GM19397 (cell line): ENCODE measurements around the gene SNAP23.

Experiments used
- ATAC-seq: cut with Tn5 transposase; IDR thresholded peaks from one replicate; pipeline ENCODE4 v1.9.1; 2021; ENCODE audit warnings: mild to moderate bottlenecking, moderate library complexity; ENCODE audit not compliant: unreplicated experiment

Gene SNAP23

DNA sequence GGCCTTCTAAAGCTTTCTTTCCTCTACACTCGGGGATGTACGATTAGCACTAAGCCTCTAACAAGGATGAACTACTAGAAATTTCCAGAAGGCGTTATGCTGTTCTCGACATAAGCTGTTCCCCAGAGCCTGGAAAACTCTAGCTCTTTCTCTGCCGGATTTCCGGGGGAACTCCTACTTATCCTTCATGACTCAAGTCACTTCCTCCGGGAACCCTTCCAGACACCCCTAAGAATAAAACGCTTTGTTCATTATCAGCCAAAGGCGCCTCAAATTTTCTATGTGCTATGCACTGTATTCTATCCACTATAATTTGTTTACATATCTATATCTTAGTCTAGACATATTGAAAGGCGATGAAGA is 455 bp upstream of the SNAP23 start:
- ATAC-seq = no peak

- ATAC-seq = no peak
Measured at GRCh38 chr15:42498212-42499068, 3.0 kb downstream of the SNAP23 start.

DNA sequence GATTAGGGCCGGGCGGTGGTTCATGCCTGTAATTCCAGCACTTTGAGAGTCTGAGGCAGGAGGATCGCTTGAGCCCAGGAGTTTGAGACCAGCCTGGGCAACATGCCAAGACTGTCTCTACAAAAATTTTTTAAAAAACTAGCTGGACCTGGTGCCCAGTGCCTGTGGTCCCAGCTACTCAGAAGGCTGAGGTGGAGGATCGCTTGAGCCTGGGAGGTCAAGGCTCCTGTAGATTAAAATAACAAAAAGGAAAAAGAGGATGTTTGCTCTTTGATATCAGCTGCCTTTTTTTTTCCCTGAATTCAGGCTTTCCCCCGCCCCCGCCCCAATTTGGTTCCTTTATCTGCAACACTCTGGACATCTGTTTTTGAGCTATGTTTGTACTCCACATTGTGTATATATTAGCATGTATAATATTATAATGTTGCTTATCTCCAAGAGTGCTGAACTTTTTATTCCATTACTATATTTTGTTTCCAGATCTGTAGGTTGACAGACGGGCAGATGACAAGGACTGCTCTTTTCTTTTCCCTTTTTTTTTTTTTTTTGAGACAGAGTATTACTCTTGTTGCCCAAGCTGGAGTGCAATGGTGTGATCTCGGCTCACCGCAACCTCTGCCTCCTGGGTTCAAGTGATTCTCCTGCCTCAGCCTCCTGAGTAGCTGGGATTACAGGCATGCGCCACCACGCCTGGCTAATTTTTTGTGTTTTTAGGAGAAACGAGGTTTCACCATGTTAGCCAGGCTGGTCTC is 4.6 kb downstream of the SNAP23 start:
- ATAC-seq = no peak

- ATAC-seq = no peak
Measured at GRCh38 chr15:42502477-42502876, 7.0 kb downstream of the SNAP23 start.

- no peak for ATAC-seq
Measured at GRCh38 chr15:42503825-42504224, 8.4 kb downstream of the SNAP23 start.

DNA sequence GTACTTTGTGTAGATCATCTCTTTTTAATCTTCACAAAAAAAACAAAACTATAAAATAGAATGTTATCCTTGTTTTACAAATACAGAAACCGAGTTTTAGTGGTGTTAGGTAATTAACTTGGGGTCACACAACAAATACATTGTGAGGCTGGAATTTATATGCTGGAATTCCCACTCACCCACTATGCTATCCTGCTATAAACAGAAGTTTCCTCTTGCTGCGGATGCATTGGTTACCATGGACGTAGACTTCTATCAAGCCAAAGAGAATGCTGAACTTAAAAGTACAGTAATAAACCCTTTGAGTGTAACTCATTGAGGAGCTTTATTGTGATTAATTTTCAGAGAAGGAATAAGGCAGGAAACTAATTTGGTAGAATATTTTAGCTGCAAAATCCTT is 9.2 kb downstream of the SNAP23 start:
- no peak for ATAC-seq

DNA sequence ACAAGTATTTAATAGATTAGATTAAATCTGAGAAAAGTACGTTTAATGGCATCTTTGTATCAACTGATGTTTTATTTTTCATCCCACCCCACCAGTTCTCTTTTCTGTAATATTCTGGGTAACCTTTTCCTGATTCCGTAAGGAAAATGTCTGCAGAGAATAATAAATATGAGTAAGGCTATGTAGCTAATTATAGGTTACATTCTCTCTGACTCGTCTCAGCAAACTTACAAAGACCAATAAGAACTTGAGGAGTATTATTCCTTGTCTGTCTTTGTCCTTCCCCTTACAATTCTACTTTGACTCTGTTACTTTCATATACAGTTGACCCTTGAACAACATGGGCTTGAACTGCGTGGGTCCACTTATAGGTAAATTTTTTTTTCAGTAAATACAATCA is 12.1 kb downstream of the SNAP23 start:
- no peak for ATAC-seq

DNA sequence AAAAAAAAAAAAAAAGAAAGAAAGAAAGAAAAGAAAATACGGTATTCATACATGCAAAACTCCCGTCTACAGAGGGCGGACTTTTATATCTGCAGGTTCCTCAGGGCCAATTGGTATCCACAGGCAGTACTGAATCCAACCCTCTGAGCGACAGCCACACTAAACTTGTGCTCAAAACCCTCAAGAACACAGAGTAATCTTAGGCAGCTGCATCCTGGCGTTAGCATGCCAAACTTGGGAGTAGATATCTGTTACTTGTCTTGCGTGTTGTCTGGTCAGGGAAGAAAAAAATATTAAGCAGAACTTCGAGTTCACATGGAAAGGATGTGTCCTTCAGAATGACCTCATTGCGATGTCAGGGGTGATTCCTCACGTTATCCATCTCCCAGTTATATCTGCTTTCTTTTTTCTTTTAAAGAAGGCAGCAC is 12.8 kb downstream of the SNAP23 start:
- ATAC-seq = no peak

- ATAC-seq = no peak
Measured at GRCh38 chr15:42510258-42511006, 15.0 kb downstream of the SNAP23 start.

- ATAC-seq = no peak
Measured at GRCh38 chr15:42511007-42511391, 15.6 kb downstream of the SNAP23 start.

DNA sequence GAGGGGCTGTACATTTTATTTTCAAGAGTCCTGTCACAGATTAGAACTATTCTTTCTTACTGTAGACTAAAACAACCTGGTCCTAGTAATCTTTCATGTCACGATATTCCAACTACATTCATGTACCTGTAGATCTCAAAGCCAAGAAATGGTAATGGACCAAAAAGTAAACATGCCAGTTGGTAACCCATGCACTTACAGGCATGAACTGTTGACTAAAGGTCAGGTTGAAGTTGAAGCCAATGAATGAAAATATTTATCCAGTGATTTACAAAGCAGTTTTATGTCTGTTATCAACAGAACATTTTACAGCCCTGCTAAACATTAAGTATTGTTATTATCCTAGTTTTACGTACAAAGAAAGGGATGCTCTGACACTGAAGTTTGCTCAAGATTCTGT is 27.9 kb downstream of the SNAP23 start:
- ATAC-seq = no peak

- no peak for ATAC-seq
Measured at GRCh38 chr15:42528970-42529369, 33.5 kb downstream of the SNAP23 start.

GRCh38 chr15:42533246-42533645 is 37.8 kb downstream of the SNAP23 start:
- no peak for ATAC-seq

DNA sequence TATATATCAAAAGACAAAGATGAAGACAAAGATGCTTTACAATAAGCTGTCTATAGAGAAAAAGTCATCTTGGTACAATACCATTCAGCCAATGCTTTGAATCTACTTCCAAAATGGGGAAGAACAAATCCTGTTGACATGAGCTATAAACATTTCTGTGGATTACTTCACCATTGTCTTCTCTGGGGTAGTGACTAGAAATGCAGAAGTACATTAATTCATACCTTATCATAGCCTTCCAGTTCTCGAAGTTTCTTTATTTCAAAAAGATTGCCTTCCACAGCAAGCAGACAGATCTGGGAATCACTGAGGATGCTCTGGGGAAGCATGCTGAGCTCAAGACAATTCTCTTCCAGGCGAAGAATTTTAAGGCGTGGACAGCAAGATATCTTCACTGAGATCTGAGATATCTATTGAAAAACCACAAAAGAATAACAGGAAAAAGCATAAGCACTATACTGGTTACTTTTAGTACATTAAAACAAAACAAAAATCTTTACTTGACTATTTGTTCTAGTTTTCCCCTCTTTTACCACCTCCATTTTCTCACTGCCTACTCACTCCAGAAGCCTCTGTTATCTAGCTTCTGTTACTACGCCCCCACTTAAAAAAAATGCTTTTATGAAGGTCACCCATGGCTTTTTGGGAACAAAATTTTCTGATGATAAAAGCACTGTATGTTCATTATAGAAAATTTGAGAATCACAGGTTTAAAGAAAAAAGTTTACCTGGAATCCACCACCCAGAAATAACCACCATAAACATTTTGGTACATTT is 49.6 kb downstream of the SNAP23 start:
- ATAC-seq = no peak

DNA sequence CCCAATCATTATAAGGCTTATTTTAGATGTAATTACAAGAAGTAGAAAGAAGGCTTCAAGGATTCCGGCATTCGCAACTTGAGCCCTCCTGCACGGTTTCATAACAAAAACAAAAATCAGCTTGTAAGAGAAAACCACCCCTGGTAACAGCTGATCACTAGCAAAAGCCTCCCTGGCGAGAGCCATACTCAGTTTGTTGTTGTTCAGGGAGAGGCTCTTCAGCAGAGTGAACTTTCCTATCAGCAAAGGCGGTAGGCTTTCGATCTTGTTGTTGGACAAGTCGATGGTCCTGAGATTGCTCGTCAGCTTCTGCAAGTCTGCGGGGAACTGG is 52.4 kb downstream of the SNAP23 start:
- peak; percentile 3 for ATAC-seq

GRCh38 chr15:42548249-42549031 is 53.0 kb downstream of the SNAP23 start, which contains the start of the genes HAUS2 and LRRC57:
HAUS2 (plus strand) TSS chr15:42548838; CDS start chr15:42548873, 35 bp downstream.
LRRC57 (minus strand) TSS chr15:42548793; CDS start chr15:42548434, 359 bp downstream.
- peak; percentile 88 for ATAC-seq

DNA sequence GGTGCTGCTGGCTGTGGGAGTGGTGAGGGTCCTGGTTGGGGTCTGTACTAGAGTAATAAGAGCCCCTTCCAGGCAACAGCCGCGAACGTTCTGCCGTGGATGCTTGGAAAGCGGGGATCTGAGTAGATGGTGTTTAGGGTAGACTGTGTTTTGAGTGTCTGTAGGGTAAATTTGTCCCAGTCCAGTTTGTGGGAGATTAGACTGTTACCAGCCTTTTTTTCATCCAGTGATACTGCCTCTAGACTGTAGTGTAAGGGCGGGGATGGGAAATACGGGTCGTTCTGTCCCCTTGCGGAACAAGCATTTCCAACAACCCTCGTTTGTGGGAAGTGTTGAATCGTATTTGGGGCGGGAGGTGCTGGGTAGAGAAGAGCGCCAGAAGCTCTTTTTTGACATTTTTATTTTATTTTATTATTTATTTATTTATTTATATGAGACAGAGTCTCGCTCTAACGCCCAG is 53.6 kb downstream of the SNAP23 start:
- no peak for ATAC-seq

DNA sequence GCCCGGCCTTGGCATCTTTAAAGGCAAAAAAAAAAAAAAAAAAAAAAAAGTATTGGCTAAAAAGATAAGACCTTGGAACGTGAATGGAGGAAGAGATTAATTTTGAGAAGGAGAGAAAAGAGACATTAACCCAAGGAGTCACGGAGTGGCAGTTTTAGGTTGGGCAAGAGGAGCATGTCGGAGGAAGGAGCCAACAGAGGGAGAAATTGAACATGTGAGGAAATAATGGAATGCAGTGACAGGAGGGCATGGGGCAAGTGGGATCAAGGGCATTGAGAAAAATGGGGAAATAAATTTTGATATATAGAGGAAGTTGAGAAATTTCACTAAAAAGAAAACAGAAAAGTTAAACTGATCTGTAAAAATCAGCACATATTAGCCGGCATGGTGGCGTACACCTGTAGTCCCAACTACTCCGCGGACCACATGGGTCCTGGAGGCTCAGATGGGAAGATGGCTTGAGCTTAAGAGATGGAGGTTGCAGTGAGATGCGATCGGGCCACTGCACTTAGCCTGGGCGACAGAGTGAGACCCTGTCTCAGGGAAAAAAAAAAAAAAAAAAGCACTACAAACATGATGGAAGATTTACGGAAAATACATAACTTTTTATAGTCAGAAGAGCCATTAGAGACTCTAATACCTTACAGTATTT is 54.4 kb downstream of the SNAP23 start:
- ATAC-seq = no peak

DNA sequence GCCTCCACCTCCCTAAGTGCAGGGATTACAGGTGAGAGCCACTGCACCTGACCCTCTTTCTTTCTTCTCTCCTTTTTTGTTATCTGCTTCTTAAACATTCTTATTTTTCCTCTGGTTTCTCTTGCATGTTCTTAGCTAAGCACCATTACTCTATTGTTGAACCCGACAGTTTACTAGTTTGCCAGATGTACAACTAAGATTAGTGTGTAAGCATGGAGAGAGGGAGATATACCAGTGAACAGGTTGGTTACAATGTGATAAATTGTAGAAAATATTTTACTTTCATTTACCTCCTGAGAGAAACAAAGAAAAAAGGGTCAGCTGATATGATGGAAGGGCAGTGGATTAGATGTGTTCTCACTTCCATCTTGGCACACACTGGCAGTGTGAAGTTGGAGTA is 58.1 kb downstream of the SNAP23 start:
- no peak for ATAC-seq
